HG03280 (cell line): ENCODE data around the gene RDH5.
A peak's percentile ranks its signal among the peaks of the same experiment; 100 is the strongest.

ENCODE experiments used
- ATAC-seq: cut with Tn5 transposase; IDR thresholded peaks from one replicate; pipeline ENCODE4 v1.9.1; 2021; ENCODE audit warnings: mild to moderate bottlenecking, moderate library complexity; ENCODE audit not compliant: unreplicated experiment

Gene RDH5

DNA sequence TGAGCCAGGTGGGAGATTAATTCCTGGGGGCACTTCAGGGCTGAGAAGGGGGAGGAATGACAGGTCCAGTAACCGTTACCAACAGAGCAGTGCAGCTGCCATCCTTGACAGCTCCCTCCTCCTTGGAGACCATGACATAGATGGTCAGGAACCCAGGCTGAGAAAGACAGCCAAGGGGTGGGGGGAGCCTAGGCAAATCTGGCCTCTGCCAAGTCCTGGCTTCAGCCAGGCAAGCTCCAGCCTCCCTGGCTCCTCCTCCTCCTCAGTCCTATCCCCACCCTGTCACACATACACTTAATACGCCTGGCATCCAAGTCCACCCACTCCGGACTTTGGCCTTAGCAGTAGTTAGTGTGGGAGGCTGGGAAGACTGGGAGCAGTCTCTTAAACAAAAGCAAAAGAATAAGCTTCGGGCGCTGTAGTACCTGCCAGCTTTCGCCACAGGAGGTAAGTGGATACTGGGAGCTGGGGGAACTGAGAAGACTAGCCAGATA is at the start of gene RDH5:
Gene RDH5, plus strand, starts transcription at position 323 of the 494 bp plus-strand sequence. CDS start 792 bp downstream, outside the sequence.
- ATAC-seq = no peak

- no peak for ATAC-seq
Observed at GRCh38 chr12:55671746-55672145, 48.4 kb upstream of the RDH5 start.

DNA sequence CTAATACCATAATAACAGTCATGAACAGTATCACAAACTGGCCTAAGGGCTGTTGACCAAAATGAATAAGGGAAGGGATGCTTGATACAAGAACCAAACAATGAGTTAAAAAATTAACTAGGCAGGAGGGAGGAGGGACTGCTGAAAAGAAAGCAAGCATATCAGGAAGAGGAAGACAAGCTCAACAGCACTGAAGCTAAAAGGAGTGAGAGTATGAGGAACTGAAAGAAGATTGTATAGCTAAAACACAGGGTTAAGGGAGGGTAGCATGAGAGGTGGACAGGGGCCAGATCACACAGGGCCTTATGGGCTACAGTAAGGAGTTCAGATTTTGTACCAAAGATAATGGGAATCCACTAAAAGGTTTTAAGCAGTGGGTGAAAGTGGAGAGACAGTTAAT is 46.6 kb upstream of the RDH5 start:
- ATAC-seq = peak; percentile 97

DNA sequence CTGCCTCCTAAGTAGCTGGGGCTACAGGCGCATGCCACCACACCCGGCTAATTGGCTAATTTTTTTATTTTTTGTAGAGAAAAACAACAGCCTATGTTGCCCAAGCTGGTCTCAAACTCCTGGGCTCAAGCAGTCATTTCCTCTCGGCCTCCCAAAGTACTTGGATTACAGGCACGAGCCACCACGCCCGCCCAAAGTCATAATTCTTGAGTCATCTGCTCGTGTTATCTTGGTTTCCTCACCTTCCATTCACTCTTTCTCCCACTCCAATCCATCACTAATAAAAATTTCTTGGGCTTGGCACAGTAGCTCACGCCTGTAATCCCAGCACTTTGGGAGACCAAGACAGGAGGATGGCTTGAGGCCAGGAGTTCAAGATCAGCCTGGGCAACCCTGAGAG is 44.5 kb upstream of the RDH5 start:
- no peak for ATAC-seq

GRCh38 chr12:55676707-55677106 is 43.5 kb upstream of the RDH5 start:
- no peak for ATAC-seq

- no peak for ATAC-seq
Observed at GRCh38 chr12:55679691-55680090, 40.5 kb upstream of the RDH5 start.

DNA sequence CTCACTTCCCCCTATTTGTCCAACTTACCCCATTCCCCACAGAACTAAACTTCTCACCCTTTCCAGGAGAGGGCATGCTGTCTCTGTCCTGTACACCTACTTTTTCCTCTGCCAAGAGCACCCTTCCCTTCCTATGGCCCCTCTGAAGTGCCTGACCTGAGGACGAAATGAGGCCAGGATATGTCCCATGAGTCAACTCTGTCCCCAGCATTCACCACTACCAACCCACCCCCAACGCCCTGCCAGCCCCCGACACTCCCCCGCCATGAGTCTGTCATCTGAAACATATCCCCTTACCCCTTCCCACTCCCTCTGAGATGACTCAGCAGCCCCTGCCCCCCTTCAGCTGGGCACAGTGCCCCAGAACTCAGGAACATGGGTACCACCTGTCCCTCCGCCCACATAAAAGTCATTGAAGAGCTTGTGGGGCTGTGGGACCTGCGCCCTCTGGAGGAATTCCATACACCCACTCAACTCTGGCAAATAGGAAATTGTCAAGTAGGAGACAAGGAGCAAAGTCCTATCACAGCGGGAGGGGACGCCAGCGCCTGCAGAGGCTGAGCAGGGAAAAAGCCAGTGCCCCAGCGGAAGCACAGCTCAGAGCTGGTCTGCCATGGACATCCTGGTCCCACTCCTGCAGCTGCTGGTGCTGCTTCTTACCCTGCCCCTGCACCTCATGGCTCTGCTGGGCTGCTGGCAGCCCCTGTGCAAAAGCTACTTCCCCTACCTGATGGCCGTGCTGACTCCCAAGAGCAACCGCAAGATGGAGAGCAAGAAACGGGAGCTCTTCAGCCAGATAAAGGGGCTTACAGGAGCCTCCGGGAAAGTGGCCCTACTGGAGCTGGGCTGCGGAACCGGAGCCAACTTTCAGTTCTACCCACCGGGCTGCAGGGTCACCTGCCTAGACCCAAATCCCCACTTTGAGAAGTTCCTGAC is 38.8 kb upstream of the RDH5 start:
- ATAC-seq = no peak

DNA sequence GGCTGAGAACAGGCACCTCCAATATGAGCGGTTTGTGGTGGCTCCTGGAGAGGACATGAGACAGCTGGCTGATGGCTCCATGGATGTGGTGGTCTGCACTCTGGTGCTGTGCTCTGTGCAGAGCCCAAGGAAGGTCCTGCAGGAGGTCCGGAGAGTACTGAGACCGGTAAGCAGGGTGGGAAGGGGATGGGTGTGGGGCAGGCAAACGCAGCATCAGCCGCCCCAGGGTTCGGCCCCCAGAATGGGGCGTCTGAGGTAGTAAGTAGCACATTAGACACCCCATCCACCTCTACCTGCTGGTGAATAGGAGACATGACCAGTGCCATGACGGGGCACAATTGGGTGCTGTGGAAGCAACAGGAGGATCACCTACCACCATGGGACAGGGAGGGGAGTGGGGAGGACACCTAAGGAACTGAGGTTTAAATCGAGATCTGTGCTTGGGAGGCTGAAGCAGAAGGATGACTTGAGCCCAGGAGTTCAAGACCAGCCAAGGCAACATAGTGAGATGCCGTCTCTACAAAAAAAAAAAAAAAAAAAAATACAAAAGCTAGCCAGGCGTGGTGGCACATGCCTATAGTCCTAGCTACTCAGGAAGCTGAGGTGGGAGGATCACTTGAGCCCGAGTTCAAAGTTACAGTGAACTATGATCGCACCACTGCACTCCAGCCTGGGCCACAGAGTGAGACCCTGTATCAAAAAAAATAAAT is 38.0 kb upstream of the RDH5 start:
- no peak for ATAC-seq

DNA sequence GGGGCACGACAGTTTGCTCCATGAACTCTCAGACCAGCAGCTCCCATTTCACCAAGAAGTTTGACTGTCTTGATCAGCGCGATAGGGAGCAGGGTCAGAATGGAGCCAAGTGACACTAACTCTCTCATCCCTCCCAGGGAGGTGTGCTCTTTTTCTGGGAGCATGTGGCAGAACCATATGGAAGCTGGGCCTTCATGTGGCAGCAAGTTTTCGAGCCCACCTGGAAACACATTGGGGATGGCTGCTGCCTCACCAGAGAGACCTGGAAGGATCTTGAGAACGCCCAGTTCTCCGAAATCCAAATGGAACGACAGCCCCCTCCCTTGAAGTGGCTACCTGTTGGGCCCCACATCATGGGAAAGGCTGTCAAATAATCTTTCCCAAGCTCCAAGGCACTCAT is 36.5 kb upstream of the RDH5 start:
- no peak for ATAC-seq

DNA sequence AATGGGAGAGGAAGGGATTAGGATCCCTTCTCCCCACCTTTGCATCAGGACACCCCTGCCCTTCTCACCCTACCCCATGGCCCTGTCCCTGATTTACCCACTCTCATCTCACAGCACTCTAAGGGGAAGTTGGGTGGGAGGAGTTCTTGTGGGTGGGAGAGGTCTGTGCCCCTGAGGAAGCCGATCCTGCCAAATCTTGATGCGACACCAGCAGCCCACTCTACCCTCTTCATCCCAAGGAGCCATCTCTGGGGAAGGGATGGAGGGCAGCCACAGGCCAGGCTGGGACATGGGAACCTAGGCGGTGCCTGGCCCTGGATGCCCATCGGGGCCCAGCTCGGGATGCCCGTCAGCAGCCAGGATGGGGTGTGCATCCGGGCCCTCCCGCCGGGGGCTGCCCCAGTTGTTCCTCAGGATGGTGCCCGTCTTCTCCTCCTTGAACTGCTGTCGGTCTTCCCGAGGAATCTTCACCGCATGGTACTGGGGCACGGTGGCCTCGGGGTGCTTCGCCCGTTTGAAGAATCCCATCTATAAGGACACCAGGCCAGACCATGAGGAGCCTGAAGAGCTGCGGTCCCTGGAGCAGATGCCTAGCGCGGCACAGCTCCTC is 35.3 kb upstream of the RDH5 start:
- ATAC-seq = no peak

GRCh38 chr12:55685671-55686070 is 34.5 kb upstream of the RDH5 start:
- ATAC-seq = no peak

DNA sequence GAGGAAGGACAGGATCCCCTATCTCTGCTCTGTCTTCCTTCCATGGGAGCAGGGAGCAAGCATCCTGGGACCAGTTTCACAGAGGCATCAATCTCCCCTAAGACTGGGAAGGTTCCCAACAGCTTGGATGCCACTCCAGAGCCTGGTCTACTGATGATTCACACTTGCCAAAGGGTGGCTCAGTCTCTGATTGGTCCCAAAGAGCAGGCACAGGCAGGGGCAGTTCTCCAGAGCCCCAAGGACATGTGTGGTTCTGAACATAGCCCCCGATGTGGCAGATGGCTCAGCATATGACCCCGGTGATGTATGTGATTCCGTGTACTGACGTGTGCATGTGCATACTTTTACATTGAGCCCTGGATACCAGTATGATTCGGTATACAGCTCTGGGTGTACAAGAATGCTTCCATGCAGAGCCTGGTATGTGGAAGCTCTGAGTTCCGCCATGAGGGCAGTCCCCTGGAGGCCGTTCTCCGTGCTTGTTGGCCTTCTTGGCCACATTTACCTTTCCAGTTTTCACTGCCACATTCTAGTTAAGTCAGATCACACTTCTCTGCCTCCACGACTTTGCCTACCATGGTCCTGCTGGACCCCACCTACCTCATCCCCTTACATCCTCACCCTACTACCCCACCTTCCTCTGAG is 33.7 kb upstream of the RDH5 start:
- ATAC-seq = no peak

DNA sequence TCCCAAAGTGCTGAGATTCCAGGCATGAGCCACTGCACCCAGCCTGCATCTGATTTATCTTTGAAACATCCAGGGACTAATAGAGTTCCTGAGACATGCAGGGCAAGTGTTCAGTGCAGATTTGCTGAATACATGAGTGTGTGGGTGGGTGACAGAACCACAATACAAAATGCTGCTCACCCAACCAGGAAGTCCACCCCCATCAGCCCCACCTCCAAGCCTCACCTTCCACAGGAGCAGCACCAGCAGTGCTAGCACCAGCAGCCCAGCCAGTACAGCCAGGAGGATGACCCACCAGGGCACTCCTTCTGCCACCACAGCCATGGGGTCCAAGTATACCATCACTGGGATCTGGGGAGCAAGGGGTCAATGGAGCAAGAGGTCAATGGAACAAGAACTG is 32.4 kb upstream of the RDH5 start:
- no peak for ATAC-seq

- ATAC-seq = no peak
Observed at GRCh38 chr12:55688716-55689655, 31.2 kb upstream of the RDH5 start.

- ATAC-seq = no peak
Observed at GRCh38 chr12:55692631-55693322, 27.4 kb upstream of the RDH5 start.

DNA sequence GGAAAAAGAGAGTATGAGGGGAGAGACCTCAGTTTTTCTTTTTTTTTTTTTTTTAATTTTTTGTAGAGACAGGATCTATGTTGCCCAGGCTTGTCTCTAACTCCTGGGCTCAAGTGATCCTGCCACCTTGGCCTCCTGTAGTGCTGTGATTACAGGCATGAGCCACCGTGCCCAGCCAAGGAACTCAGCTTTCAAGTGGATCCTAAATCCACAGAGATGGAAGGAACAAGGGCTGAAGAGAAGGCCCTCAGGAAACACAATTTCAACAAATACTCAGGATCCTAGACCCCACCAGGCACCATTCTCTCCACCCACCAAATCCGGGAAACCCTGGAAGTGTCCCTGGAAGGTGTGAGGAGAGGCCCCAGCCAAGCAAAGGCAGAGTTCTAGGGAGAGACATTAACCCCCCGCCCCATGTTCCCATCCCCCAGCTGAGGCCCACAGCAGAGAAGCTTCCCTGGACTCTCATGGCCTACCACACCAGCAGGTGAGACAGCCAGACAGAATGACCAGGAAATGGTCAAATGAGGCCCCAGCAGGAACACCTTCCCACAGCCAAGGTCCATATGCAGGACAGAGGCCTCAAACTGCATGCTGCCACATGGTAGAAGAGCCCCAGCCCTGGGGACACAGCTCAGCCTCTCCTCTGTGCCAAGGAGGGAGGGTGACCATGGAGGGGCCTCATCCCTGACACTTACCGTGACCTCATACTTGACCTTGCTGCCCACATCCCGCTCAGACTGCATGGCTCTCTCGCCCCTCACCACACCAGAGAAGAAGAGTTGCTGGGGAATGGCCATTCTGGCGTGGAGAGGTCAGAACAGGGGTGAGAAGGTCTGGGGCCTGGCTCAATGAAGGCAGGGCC is 26.6 kb upstream of the RDH5 start:
- ATAC-seq = no peak

GRCh38 chr12:55694188-55694515 is 26.0 kb upstream of the RDH5 start:
- ATAC-seq = no peak

GRCh38 chr12:55694651-55695050 is 25.5 kb upstream of the RDH5 start:
- ATAC-seq = no peak

- no peak for ATAC-seq
Observed at GRCh38 chr12:55695349-55695748, 24.8 kb upstream of the RDH5 start.
